Stimulated activated naive CD4-positive, alpha-beta T cell (primary cell): ENCODE measurements around the gene DLG4.
"Not testable (repeated sequence)": the region's sequence is repeated elsewhere in the genome, so short reads cannot be mapped to it uniquely, and the experiment has no call there.

Experiments used
- DNase-seq, 6 experiments: peaks; one replicate each; lab custom pipeline; 2025; lab: John Stamatoyannopoulos, UW

The DLG4 gene

GRCh38 chr17:7249214-7249613 lies 29.6 kb upstream of the DLG4 start:
- DNase-seq: no peak

- no peak for DNase-seq
Measured at GRCh38 chr17:7248796-7249195, 29.2 kb upstream of the DLG4 start.

GRCh38 chr17:7246779-7247178 lies 27.1 kb upstream of the DLG4 start:
- no peak for DNase-seq

- DNase-seq: not testable (repeated sequence)
Measured at GRCh38 chr17:7243838-7244237, 24.2 kb upstream of the DLG4 start.

GRCh38 chr17:7243453-7243729 lies 23.8 kb upstream of the DLG4 start:
- DNase-seq: no peak

- peak; percentile 91 to 100 (median 94) for DNase-seq
Measured at GRCh38 chr17:7242717-7243452, 23.2 kb upstream of the DLG4 start.

GRCh38 chr17:7241783-7242716 lies 22.4 kb upstream of the DLG4 start, which contains the start of gene GABARAP:
TSS of gene GABARAP (minus strand) at chr17:7242449. CDS start at chr17:7242330, 119 bp downstream.
- DNase-seq: peak; percentile 86 to 99 (median 90)

- DNase-seq: no peak
Measured at GRCh38 chr17:7241090-7241733, 21.6 kb upstream of the DLG4 start.

- DNase-seq: no peak
Measured at GRCh38 chr17:7240375-7240774, 20.7 kb upstream of the DLG4 start.

- peak; percentile 92 to 98 (median 96) for DNase-seq
Measured at GRCh38 chr17:7239091-7240027, 19.7 kb upstream of the DLG4 start, which contains the start of gene PHF23. TSS of gene PHF23 (minus strand) at chr17:7239457. CDS start at chr17:7239279, 178 bp downstream.

- DNase-seq: peak; percentile 24 to 67 (median 50)
Measured at GRCh38 chr17:7238420-7239090, 18.9 kb upstream of the DLG4 start.

- peak; percentile 58 to 82 (median 68) for DNase-seq
Measured at GRCh38 chr17:7237761-7238419, 18.3 kb upstream of the DLG4 start.

- no peak for DNase-seq
Measured at GRCh38 chr17:7237266-7237760, 17.7 kb upstream of the DLG4 start.

- no peak for DNase-seq
Measured at GRCh38 chr17:7236808-7237207, 17.2 kb upstream of the DLG4 start.

- no peak for DNase-seq
Measured at GRCh38 chr17:7235693-7236665, 16.3 kb upstream of the DLG4 start.

- DNase-seq: peak; percentile 86 to 94 (median 92)
Measured at GRCh38 chr17:7234083-7234951, 14.7 kb upstream of the DLG4 start, which contains the start of gene DVL2. TSS of gene DVL2 (minus strand) at chr17:7234517. CDS start at chr17:7234262, 255 bp downstream.

- DNase-seq: no peak
Measured at GRCh38 chr17:7233701-7234082, 14.1 kb upstream of the DLG4 start.

GRCh38 chr17:7232114-7232513 lies 12.5 kb upstream of the DLG4 start:
- DNase-seq: no peak
